IPS-20b (cell line): Measurements from ENCODE around the gene CALCOCO2.

ENCODE experiments used
- H3K27ac ChIP-seq: one replicate; pipeline ENCODE4 v1.5.1; 2013; ENCODE audit warnings: low read length
- H3K27me3 ChIP-seq: 2 replicates; pipeline ENCODE4 v1.6.1; 2013; ENCODE audit warnings: mild to moderate bottlenecking, low read length, inconsistent platforms; ENCODE audit not compliant: insufficient read depth
- H3K36me3 ChIP-seq: 2 replicates; pipeline ENCODE4 v1.6.1; 2013; ENCODE audit warnings: low read depth, mild to moderate bottlenecking, inconsistent platforms, low read length, moderate library complexity; ENCODE audit not compliant: insufficient read depth
- H3K4me1 ChIP-seq: 2 replicates; pipeline ENCODE4 v1.6.1; 2013; ENCODE audit warnings: mild to moderate bottlenecking, control low read depth, inconsistent platforms, low read length, moderate library complexity; ENCODE audit not compliant: insufficient read depth
- H3K4me3 ChIP-seq: 2 replicates; pipeline ENCODE4 v1.5.1; 2013; ENCODE audit warnings: mild to moderate bottlenecking, low read length, inconsistent platforms
- H3K9ac ChIP-seq: 2 replicates; pipeline ENCODE4 v1.6.1; 2013; ENCODE audit warnings: low read depth, mild to moderate bottlenecking, inconsistent platforms, low read length, moderate library complexity
- H3K9me3 ChIP-seq: 2 replicates; pipeline ENCODE4 v1.6.1; 2013; ENCODE audit warnings: mild to moderate bottlenecking, low read depth, low read length, inconsistent platforms; ENCODE audit not compliant: insufficient read depth

CALCOCO2 gene

GRCh38 chr17:48890086-48890485 lies 59.3 kb downstream of the CALCOCO2 start:
- Histone ChIP-seq H3K27ac (no peak overlapping the region), H3K4me3 (no peak overlapping the region), H3K9ac (no peak overlapping the region), H3K27me3 (no peaks in the 10 kb centered on the region), H3K36me3 (peaks cover 9% of the 10 kb centered on the region), H3K4me1 (no peaks in the 10 kb centered on the region; the same call in 1 of the 2 replicates), H3K9me3 (no peaks in the 10 kb centered on the region)

- Histone ChIP-seq H3K27me3 (no peaks in the 10 kb centered on the region), H3K36me3 (peaks cover 30% of the 10 kb centered on the region), H3K9ac (peak overlapping the region; percentile 94), H3K4me3 (peak overlapping the region; percentile 96), H3K9me3 (no peaks in the 10 kb centered on the region), H3K27ac (peak overlapping the region; percentile 44), H3K4me1 (no peaks in the 10 kb centered on the region; the same call in 1 of the 2 replicates)
These were observed 62.3 kb downstream of the CALCOCO2 start for GRCh38 chr17:48892940-48893645.

GRCh38 chr17:48893646-48894508 lies 63.0 kb downstream of the CALCOCO2 start:
- no peaks in the 10 kb centered on the region; the same call in 1 of the 2 replicates for H3K4me1 ChIP-seq
- H3K27ac ChIP-seq, result no peak overlapping the region
- peaks cover 30% of the 10 kb centered on the region for H3K36me3 ChIP-seq
- H3K27me3 ChIP-seq, result no peaks in the 10 kb centered on the region
- H3K4me3 ChIP-seq, result peak overlapping the region; percentile 96
- H3K9me3 ChIP-seq, result no peaks in the 10 kb centered on the region
- H3K9ac ChIP-seq, result peak overlapping the region; percentile 94; the same call in 1 of the 2 replicates

- no peak overlapping the region for H3K4me3 ChIP-seq
- H3K9ac ChIP-seq, result no peak overlapping the region
- H3K27me3 ChIP-seq, result no peaks in the 10 kb centered on the region
- no peaks in the 10 kb centered on the region for H3K9me3 ChIP-seq
- H3K4me1 ChIP-seq, result no peaks in the 10 kb centered on the region; the same call in 1 of the 2 replicates
- peaks cover 30% of the 10 kb centered on the region for H3K36me3 ChIP-seq
- H3K27ac ChIP-seq, result no peak overlapping the region
These were observed 64.1 kb downstream of the CALCOCO2 start for GRCh38 chr17:48894886-48895285.

GRCh38 chr17:48901241-48901640 lies 70.4 kb downstream of the CALCOCO2 start:
- H3K36me3 ChIP-seq, result peaks cover 9% of the 10 kb centered on the region
- H3K9ac ChIP-seq, result no peak overlapping the region
- no peaks in the 10 kb centered on the region for H3K4me1 ChIP-seq
- no peak overlapping the region for H3K4me3 ChIP-seq
- H3K9me3 ChIP-seq, result no peaks in the 10 kb centered on the region
- H3K27me3 ChIP-seq, result no peaks in the 10 kb centered on the region
- H3K27ac ChIP-seq, result no peak overlapping the region

- H3K36me3 ChIP-seq, result no peaks in the 10 kb centered on the region; the same call in 1 of the 2 replicates
- H3K4me1 ChIP-seq, result no peaks in the 10 kb centered on the region
- H3K9me3 ChIP-seq, result no peaks in the 10 kb centered on the region
- no peak overlapping the region for H3K27ac ChIP-seq
- H3K27me3 ChIP-seq, result no peaks in the 10 kb centered on the region
- H3K4me3 ChIP-seq, result no peak overlapping the region
- H3K9ac ChIP-seq, result no peak overlapping the region
These were observed 72.6 kb downstream of the CALCOCO2 start for GRCh38 chr17:48903401-48903800.

- Histone ChIP-seq H3K27ac (no peak overlapping the region), H3K9me3 (no peaks in the 10 kb centered on the region), H3K9ac (no peak overlapping the region), H3K27me3 (no peaks in the 10 kb centered on the region), H3K36me3 (no peaks in the 10 kb centered on the region), H3K4me3 (no peak overlapping the region), H3K4me1 (no peaks in the 10 kb centered on the region)
These were observed 73.6 kb downstream of the CALCOCO2 start for GRCh38 chr17:48904428-48904827.

GRCh38 chr17:48905987-48906515 lies 75.2 kb downstream of the CALCOCO2 start:
- no peaks in the 10 kb centered on the region for H3K9me3 ChIP-seq
- no peaks in the 10 kb centered on the region for H3K27me3 ChIP-seq
- peaks cover 7% of the 10 kb centered on the region; the same call in 1 of the 2 replicates for H3K4me1 ChIP-seq

GRCh38 chr17:48907713-48908046 lies 76.8 kb downstream of the CALCOCO2 start:
- peak overlapping the region; percentile 93 for H3K9ac ChIP-seq
- H3K4me3 ChIP-seq, result peak overlapping the region; percentile 100
- peaks cover 32% of the 10 kb centered on the region for H3K36me3 ChIP-seq
- H3K27me3 ChIP-seq, result no peaks in the 10 kb centered on the region
- peaks cover 7% of the 10 kb centered on the region; the same call in 1 of the 2 replicates for H3K4me1 ChIP-seq
- H3K9me3 ChIP-seq, result no peaks in the 10 kb centered on the region
- H3K27ac ChIP-seq, result peak overlapping the region; percentile 98

More at GRCh38 chr17:48905987-48906515, 75.2 kb downstream of the CALCOCO2 start:
- Histone ChIP-seq H3K9ac (no peak overlapping the region), H3K27ac (no peak overlapping the region), H3K4me3 (no peak overlapping the region), H3K36me3 (peaks cover 16% of the 10 kb centered on the region)

GRCh38 chr17:48908047-48908843 lies 77.4 kb downstream of the CALCOCO2 start, which contains the start of gene UBE2Z:
UBE2Z (plus strand) TSS chr17:48908407; CDS start chr17:48908504, 97 bp downstream.
- Histone ChIP-seq H3K27ac (peak within 1 kb of the TSS; percentile 98), H3K4me3 (peak within 1 kb of the TSS; percentile 100), H3K4me1 (peaks cover 7% of the 10 kb centered on the region; the same call in 1 of the 2 replicates), H3K9ac (peak within 1 kb of the TSS; percentile 93), H3K9me3 (no peaks in the 10 kb centered on the region), H3K27me3 (no peaks in the 10 kb centered on the region), H3K36me3 (peaks cover 38% of the 10 kb centered on the region)

- Histone ChIP-seq H3K4me3 (peak overlapping the region; percentile 100), H3K36me3 (peaks cover 45% of the 10 kb centered on the region), H3K27me3 (no peaks in the 10 kb centered on the region), H3K9me3 (no peaks in the 10 kb centered on the region), H3K4me1 (peaks cover 7% of the 10 kb centered on the region; the same call in 1 of the 2 replicates), H3K27ac (no peak overlapping the region), H3K9ac (peak overlapping the region; percentile 93)
These were observed 78.1 kb downstream of the CALCOCO2 start for GRCh38 chr17:48908853-48909394.
